DMS153 treated with DMSO at 0.1 percent for 48 hours (cell line): Measurements from ENCODE around the gene DSG3.

Experiments used
- DNase-seq: peaks from one replicate; lab custom pipeline; 2025; ENCODE audit not compliant: unreplicated experiment; lab: John Stamatoyannopoulos, UW

Gene DSG3

DNA sequence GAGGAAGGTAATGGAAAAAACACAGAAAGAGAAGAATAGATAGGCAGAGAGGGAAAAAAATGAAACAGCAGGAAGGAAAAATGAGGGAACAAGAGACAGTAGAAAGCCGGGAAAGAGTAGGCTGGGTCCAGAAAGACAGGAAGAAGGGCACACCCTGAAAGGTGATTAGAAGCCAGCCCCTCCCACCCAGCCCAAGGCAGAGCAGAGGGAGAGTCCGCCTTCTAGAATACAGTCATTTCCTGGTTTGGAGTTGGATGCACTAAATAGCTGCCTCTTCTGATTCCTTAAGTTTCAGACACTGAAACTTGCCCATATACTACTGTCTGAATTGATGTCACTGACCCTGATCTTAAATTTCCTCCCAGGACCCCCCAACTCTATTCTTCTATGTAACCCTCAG lies 17.9 kb upstream of the DSG3 start:
- DNase-seq = no peak

GRCh38 chr18:31430072-31430471 lies 17.5 kb upstream of the DSG3 start:
- no peak for DNase-seq

DNA sequence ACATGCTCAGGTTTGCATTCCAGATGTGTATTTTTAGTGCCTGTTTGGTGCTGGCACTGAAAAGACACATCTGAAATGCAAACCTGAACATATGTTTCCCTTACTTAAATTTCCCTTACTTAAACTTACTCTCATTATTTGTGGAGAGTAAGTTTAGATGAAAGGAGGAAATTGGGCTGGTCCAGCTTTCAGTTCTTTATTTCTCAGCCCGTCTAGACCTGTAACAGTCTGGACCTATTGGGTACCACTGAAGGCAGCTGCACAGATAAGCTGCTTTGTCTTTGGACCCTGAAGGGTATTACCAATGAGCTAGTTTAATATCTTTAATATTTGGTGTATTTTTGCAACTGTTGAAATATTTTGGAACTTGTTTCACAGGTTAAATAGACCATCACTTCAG lies 17.0 kb upstream of the DSG3 start:
- DNase-seq = no peak

- no peak for DNase-seq
Observed at GRCh38 chr18:31432316-31432715, 15.2 kb upstream of the DSG3 start.

DNA sequence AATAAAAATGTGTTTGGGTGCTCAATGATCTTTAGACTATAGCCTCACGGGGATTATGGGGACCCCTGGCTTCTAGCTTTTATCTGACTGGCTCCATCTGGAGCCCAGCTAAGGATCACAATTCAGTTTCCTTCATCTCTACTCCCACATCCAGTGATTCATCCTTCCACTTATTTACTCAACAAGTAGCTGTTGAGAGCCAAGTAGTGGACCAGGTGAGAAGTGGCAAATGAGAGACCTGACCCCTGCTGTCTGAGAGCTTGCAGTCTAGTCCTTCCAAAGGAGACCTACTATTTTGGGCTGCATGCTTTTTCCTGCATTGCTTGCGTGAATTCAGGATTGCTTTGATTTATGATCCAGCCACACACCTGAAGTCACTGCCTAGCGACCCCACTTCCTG lies 10.7 kb upstream of the DSG3 start:
- no peak for DNase-seq

DNA sequence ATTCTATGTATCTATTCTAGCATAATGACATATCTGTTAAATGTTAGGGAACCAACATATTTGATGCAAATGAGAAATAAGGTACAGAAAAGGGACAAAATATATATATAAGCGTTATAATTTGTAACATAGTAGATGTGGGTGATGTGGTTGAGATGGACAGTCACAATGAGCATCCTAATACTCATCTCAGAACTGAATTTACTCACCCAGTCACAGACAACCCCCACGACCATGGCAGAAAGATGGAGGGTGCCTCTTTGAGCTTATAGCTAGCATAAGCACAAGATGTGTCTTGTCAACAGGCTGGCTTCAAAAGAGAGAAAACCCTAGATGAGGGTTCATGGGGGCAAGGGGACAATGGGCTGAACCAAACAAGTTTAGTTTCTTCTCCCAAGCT lies 9.1 kb upstream of the DSG3 start:
- no peak for DNase-seq

DNA sequence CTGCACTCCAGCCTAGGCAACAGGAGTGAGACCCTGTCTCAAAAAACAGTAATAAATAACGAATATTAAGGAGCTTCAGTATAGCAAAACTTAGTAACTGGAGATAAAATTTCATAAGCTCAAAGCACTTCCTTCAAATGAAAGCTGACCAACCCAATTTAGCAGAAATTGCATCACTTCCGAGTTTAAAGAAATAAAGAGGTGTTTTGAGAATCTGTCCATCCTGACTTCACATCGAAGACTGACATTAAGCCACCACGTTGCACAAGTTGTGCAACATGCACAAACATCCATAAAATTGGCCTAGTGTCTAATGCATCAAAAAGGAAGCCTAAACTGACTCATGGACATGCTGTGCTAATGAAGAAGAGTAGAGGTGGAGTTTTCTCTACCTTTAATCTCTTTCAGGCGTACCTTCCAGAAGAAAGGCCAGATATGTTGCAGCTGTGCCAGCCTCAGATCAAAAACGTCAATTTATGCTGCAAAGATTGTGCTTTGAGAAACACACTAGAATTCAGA lies 7.7 kb upstream of the DSG3 start:
- no peak for DNase-seq

DNA sequence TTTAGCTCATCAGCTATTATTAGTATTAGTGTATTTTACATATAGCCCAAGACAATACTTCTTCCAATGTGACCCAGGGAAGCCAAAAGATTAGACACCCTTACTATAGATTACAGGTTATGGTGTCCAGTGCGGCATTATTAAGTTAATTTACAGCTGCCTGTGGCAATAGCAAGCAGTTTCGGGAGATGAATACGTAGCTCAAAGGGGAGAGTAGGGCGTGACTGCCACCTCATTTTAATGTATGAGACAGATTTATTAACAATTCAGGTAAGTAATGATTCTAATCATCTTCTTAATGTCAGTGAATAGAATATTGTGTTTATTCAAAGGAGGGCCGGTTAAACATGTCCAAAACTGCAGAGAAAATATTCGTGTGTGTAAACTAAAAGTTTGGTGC lies 6.8 kb upstream of the DSG3 start:
- no peak for DNase-seq

DNA sequence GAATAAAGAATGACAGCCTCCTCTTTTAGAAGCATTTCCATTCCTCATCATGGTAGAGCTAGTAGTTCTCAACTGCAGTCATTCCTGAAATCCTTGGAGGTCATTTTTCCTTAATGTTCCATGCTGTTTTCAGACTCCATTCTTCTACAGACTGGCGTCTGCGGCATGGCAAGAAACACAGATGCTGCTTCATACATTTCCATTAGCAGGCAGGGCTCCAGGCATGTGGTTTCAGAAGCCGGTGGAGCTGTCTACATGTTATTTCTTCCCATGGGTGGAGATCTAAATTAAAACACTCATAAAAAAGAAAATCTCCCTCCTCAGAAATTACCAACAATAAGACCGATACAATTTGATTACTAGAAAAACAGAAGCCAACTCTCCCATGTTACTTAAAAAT lies 6.0 kb upstream of the DSG3 start:
- DNase-seq = no peak

- DNase-seq = no peak
Observed at GRCh38 chr18:31444142-31444541, 3.4 kb upstream of the DSG3 start.

DNA sequence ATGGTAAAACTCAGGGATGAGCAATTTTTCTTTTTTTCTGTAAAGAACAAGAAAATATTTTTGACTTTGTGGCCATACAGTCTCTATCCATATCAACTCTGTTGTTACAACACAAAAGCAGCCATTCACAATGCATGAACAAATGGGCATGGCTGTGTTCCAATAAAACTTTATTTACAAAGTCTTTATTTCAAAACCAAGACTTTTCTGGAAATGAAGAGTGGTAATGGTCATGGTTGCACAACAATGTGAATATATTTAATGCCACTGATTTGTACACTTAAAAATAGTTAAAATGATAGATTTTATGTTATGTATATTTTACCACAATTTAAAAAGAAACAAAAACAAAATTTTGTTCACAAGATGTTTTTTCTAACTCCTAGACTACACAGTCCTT lies 1.6 kb upstream of the DSG3 start:
- no peak for DNase-seq

- DNase-seq = no peak
Observed at GRCh38 chr18:31446854-31447253, 687 bp upstream of the DSG3 start.

DNA sequence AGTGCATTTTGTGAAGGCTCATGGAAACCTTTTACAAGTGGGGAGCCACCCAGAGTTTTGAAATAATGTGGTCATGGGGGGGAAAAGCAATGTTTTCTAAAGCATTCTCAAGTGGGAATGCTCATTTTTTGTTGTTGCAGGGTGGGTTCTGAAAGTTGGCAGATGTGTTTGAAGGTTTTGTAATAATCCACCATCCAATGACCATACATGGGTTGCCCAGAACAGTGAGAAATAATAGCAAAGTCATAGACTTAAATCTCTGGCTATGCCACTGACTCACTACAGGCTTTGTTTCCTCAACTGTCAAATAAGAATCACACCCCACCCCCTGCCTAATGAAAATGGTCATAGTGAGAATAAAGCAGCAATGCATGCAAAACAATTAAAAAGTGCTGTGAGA lies 2.9 kb downstream of the DSG3 start:
- no peak for DNase-seq

DNA sequence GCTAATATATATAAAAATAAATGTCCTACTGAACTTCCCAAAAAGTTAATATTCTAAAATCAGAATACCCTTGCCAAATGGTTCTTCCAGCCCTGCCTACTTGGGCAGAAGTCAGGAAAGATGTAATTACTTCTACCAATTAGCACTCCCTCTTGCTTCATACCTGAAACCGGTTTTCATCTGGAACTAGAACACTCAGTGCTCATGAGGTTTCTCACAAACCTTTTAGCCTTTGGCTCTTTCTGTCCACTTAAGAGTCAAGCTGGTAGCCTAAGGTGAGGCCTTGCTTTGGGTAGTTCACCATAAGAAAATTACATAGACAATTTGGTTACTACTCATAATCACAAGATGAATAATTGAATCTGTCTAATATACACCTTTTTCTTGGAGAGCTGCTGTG lies 4.1 kb downstream of the DSG3 start:
- DNase-seq = no peak

DNA sequence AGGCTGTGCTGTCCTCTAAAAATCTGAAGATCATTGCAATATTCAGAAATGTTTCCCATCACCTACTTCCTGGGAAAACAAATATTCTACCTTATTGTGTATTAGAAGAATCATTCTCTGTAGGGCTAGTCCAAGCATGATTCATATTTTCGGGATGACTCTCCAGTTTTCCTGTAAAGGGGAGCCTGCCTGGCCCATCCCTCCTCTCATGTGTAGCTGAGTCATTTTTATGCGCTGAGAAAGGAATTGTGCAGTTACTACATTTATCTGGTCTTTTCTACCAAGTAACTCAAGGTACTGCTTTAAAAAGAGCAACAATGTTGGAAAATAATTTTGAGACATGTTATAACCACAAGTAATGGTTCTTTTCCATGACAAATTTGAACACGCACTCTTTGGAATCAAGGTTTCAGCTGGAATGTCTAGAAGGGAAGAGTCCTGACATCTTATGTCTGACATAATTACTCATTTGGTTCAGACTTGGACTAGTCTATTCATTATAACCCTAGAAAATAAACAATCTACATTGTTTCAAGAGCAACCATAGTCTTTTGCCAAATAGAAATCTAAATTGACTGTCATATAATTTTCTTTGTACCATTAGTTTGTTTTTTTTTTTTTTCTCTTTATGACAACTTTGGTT lies 6.6 kb downstream of the DSG3 start:
- DNase-seq = no peak

GRCh38 chr18:31469629-31470028 lies 22.1 kb downstream of the DSG3 start:
- DNase-seq = no peak

GRCh38 chr18:31478688-31479087 lies 31.1 kb downstream of the DSG3 start:
- DNase-seq = no peak

DNA sequence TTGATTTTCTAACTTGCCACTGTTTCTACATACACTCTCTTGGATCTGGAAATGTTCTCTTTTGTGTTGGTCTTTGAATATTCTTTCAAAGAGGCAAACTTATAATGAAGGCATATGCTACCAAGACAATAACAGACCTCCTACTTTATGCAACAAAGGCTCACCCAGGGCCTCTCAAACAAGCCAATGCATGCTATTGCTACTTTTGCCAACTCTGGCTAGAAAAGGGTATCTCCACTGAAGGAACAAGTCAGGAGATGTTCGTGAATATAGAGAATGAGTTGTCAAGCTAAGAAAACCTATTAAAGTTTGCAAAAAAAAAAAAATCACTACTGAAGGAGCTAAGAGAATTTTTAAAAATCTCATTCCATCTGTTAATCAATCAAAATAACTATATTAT lies 34.5 kb downstream of the DSG3 start:
- DNase-seq = no peak

- DNase-seq = no peak
Observed at GRCh38 chr18:31483396-31483795, 35.9 kb downstream of the DSG3 start.

- DNase-seq = no peak
Observed at GRCh38 chr18:31484461-31484860, 36.9 kb downstream of the DSG3 start.

- DNase-seq = no peak
Observed at GRCh38 chr18:31486165-31486564, 38.6 kb downstream of the DSG3 start.

- no peak for DNase-seq
Observed at GRCh38 chr18:31487246-31488015, 39.9 kb downstream of the DSG3 start.

GRCh38 chr18:31489311-31489710 lies 41.8 kb downstream of the DSG3 start:
- DNase-seq = no peak
